HG03469 (cell line): Measurements from ENCODE around the gene RRAS2.

Source experiments
- ATAC-seq: cut with Tn5 transposase; IDR thresholded peaks from one replicate; pipeline ENCODE4 v1.9.1; 2021; ENCODE audit warnings: mild to moderate bottlenecking, moderate library complexity, moderate number of reproducible peaks; ENCODE audit not compliant: unreplicated experiment

The RRAS2 gene

GRCh38 chr11:14230407-14230806 is 128.6 kb downstream of the RRAS2 start:
- ATAC-seq, result no peak

- ATAC-seq, result no peak
These were observed 129.5 kb downstream of the RRAS2 start for GRCh38 chr11:14229472-14229871.

- no peak for ATAC-seq
These were observed 130.6 kb downstream of the RRAS2 start for GRCh38 chr11:14228356-14228755.
